Nephron progenitor cell (in vitro differentiated cells): ENCODE data around the gene TIAM1.

Experiments
- DNase-seq: peaks from one replicate; pipeline ENCODE4 v3.0.0; 2021
- H3K27ac Mint-ChIP-seq: 2 replicates; pipeline ENCODE4 v1.8.0; 2021; ENCODE audit warnings: mild to moderate bottlenecking, moderate library complexity, mixed read lengths
- H3K27me3 Mint-ChIP-seq: 2 replicates; pipeline ENCODE4 v1.8.0; 2021; ENCODE audit warnings: mild to moderate bottlenecking, low read depth, mixed read lengths; ENCODE audit not compliant: poor library complexity
- H3K36me3 Mint-ChIP-seq: 2 replicates; pipeline ENCODE4 v1.8.0; 2021; ENCODE audit warnings: low read depth, mixed read lengths
- H3K4me1 Mint-ChIP-seq: 2 replicates; pipeline ENCODE4 v1.8.0; 2021; ENCODE audit warnings: mixed read lengths
- H3K4me3 Mint-ChIP-seq: 2 replicates; pipeline ENCODE4 v1.8.0; 2021; ENCODE audit warnings: mild to moderate bottlenecking, moderate library complexity, mixed read lengths
- H3K9me3 Mint-ChIP-seq: 2 replicates; pipeline ENCODE4 v1.8.0; 2021; ENCODE audit warnings: mild to moderate bottlenecking, moderate library complexity, mixed read lengths
- CTCF ChIP-seq: fragments of 200-600 bp; sonication (generic); IDR thresholded peaks from 2 replicates; pipeline ENCODE4 v1.5.0; 2021; ENCODE audit warnings: antibody characterized with exemption

Gene TIAM1

DNA sequence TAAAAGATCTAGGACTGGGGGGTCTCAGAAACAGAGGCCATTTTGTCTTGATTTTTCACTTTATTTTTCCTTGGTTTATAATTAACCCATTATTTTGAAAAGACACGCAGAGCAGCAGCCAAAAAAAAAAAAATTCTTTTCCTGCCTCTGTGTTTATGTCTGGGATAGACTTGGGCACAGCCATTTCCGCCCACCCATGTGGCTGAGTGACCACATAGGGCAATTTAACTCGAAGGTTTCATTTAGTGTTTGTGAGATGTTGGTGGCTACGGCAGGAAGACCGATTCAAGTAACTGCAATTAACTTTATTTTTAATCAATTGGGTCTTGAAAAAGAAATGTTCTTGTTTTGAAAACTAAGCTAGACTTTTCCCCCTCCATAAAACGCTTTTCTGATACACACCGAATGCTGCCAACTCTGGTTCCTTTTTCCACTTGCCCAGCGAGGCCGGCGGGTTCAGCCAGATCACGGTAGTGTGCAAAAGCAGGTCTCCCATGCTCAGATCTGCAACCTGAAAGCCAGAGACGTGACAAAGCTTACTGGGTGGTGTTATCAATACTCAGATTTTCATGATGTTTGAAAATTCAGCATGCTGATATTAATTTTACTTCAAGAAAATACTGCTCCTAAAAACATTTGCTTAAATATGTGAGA lies 208.4 kb downstream of the TIAM1 start:
- H3K27me3 Mint-ChIP-seq: no peaks in the 10 kb centered on the region

DNA sequence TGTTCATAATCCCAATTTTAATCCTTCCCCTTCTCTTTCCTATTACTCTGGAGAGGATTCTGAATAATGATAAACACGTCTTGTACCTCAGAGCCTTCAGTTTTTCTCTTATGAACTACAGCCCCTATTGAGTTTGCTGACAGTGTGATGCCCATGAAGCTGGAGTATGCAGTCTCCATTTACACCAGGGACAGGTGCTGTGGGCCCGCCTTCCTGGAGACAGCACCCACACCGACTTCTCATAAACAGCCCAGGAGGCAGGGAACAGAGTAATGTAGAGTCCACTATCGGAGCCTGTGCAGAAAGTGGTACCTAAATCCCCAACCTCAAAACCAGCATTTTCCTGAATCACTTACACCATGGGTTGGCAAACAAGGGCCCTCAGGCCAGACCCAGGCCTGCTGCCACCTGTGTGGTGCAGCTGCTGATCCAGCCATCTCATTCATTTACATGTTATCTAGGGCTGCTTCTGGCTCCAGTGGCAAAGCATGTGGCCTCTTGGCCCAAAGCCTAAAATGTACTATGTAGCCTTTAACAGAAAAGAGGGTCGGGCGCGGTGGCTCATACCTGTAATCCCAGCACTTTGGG lies 210.7 kb downstream of the TIAM1 start:
- Mint-ChIP-seq H3K9me3 (no peaks in the 10 kb centered on the region), H3K4me3 (no peak overlapping the region), H3K36me3 (peaks cover 90% of the 10 kb centered on the region), H3K4me1 (peaks cover 9% of the 10 kb centered on the region), H3K27me3 (no peaks in the 10 kb centered on the region), H3K27ac (peak overlapping the region; percentile 46)
- DNase-seq: no peak
- no peak for TF ChIP-seq CTCF

More for the DNA sequence above, 208.4 kb downstream of the TIAM1 start:
- Mint-ChIP-seq H3K4me3 (no peak overlapping the region), H3K36me3 (peaks cover 88% of the 10 kb centered on the region), H3K27ac (peak overlapping the region; percentile 61), H3K9me3 (no peaks in the 10 kb centered on the region), H3K4me1 (peaks cover 12% of the 10 kb centered on the region)
- TF ChIP-seq CTCF: no peak
- DNase-seq: no peak

DNA sequence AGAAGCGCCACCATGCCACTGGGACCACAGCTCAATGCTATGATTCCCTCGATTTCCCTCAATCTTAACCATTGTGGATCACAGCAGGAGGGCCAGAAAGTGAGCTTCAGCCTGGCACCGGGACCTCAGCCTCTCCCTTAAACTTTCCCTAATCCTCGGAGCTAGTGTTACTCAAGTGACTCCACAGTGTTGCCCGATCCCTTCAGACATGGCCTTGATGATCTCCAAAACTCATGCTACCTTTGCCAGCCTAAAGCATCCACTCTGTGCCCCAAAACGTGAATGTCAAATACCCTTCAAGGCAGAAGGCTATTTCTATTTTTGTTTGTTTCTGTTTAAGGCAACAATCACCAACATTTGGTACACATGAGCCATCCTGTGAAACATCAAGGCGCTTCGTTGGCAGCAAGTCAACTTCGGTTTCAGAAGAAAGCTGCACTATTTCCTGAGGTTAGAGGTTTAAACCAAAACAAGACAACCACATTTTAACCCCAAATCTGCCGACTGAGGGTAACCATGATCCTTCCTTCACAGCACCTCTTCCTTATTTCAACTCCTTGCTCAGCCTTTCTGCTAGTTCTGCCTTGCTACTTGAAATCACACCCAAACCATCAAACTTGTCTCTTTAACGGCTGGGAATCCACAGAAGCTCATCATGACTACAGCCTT lies 211.4 kb downstream of the TIAM1 start:
- TF ChIP-seq CTCF: no peak
- H3K27me3 Mint-ChIP-seq: no peaks in the 10 kb centered on the region
- no peak overlapping the region for H3K4me3 Mint-ChIP-seq
- peaks cover 9% of the 10 kb centered on the region for H3K4me1 Mint-ChIP-seq
- DNase-seq: no peak
- peak overlapping the region; percentile 46 for H3K27ac Mint-ChIP-seq
- H3K36me3 Mint-ChIP-seq: peaks cover 95% of the 10 kb centered on the region
- H3K9me3 Mint-ChIP-seq: no peaks in the 10 kb centered on the region

GRCh38 chr21:31130821-31131220 lies 213.2 kb downstream of the TIAM1 start:
- H3K27ac Mint-ChIP-seq: no peak overlapping the region
- H3K9me3 Mint-ChIP-seq: no peaks in the 10 kb centered on the region
- no peak for TF ChIP-seq CTCF
- DNase-seq: no peak
- H3K4me1 Mint-ChIP-seq: peaks cover 9% of the 10 kb centered on the region
- H3K36me3 Mint-ChIP-seq: peaks cover 90% of the 10 kb centered on the region
- no peak overlapping the region for H3K4me3 Mint-ChIP-seq
- no peaks in the 10 kb centered on the region for H3K27me3 Mint-ChIP-seq

DNA sequence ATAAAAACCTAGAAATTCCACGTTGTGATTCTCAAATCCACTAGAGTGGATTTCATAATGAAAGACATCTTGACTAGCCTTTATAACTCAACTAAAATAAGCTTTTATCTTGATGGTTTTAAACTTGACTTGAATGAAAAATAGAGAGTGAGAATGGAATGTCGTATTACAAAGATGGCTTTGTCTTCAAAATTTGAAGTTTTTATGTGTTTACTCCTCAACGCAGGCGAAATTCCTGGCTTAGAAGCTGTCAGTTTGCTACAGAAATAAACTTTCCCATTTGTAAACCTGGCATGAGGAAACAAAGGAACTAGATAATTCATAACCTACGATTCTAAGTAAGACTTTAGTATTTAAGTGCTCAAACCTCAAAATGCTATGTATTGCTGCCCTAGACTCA lies 215.8 kb downstream of the TIAM1 start:
- TF ChIP-seq CTCF: no peak
- no peaks in the 10 kb centered on the region for H3K9me3 Mint-ChIP-seq
- H3K36me3 Mint-ChIP-seq: peaks cover 64% of the 10 kb centered on the region
- H3K4me3 Mint-ChIP-seq: no peak overlapping the region
- H3K27ac Mint-ChIP-seq: no peak overlapping the region
- DNase-seq: no peak
- peaks cover 32% of the 10 kb centered on the region for H3K4me1 Mint-ChIP-seq
- no peaks in the 10 kb centered on the region for H3K27me3 Mint-ChIP-seq
